Muscle layer of colon (tissue), 2 donors: ENCODE results near the gene CXCL10.
"Not testable (repeated sequence)": the region's sequence is repeated elsewhere in the genome, so short reads cannot be mapped to it uniquely, and the experiment has no call there.

Source experiments
- H3K27ac ChIP-seq: one replicate; pipeline ENCODE4 v1.7.0; 2013; ENCODE audit warnings: low read depth, mild to moderate bottlenecking, low read length, moderate library complexity
- H3K27me3 ChIP-seq, 2 donors: one replicate each; pipeline ENCODE4 v1.7.0; 2013; ENCODE audit warnings: low read length in 2 of 2, mild to moderate bottlenecking in 2 of 2; ENCODE audit not compliant: insufficient read depth in 2 of 2, control insufficient read depth in 1 of 2
- H3K36me3 ChIP-seq: one replicate; pipeline ENCODE4 v1.7.0; 2013; ENCODE audit warnings: mild to moderate bottlenecking, low read length; ENCODE audit not compliant: insufficient read depth
- H3K4me1 ChIP-seq: one replicate; pipeline ENCODE4 v1.7.0; 2013; ENCODE audit warnings: mild to moderate bottlenecking, low read length; ENCODE audit not compliant: insufficient read depth
- H3K4me3 ChIP-seq, 2 donors: one replicate each; pipeline ENCODE4 v1.7.0; 2013; ENCODE audit warnings: low read length in 2 of 2, low read depth in 1 of 2, mild to moderate bottlenecking in 1 of 2, moderate library complexity in 1 of 2
- H3K9ac ChIP-seq: one replicate; pipeline ENCODE4 v1.7.0; 2013; ENCODE audit warnings: low read length
- H3K9me3 ChIP-seq: one replicate; pipeline ENCODE4 v1.7.0; 2013; ENCODE audit warnings: mild to moderate bottlenecking, low read length
- donor health status: abdominal sarcoma.
- donor health status: Adenocarcinoma of cecum.

The CXCL10 gene

DNA sequence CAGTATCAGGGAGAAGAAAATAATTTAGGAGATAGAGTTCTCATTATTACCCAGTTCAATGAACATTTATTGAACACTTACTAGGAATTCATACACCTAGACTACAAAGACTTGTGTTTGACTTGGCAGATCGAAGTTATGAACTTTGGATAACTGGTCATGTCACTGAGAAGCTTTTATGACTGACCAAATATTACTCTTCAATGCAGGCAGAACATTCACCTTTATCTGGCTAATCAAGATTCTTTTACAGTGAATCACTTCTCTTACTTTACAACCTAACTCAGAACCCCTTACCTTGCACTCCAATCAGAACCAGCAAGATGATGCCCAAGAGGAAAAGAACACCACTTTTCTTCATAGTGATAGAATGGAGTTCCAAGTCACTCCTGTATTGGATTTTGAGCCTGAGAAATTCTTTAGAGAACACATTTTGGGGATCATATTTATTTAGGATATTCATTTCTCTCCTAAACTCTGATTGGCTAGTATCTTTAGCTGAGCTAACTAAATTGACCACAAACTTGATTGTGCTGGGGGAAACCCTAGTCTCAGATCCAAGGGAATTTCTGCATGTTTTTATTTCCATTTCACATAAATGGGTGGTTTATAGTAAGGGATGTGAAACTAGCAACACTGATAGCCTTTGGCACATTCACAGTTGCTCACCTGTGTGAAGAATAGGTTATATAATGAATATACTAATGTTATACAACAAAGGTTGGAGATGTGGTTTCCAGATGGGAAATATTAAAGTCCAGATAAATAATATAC lies 16.0 kb downstream of the CXCL10 start, which contains the start of gene CXCL9:
CXCL9 (minus strand) TSS at position 421 of the 774 bp plus-strand sequence; CDS start at position 361, 60 bp downstream.
- no peaks in the 10 kb centered on the region for H3K27me3 ChIP-seq
- H3K4me1 ChIP-seq: peaks cover 4% of the 10 kb centered on the region
- no peak within 1 kb of the TSS for H3K27ac ChIP-seq
- no peak within 1 kb of the TSS for H3K9ac ChIP-seq
- H3K4me3 ChIP-seq: no peak within 1 kb of the TSS
- no peaks in the 10 kb centered on the region for H3K9me3 ChIP-seq
- H3K36me3 ChIP-seq: no peaks in the 10 kb centered on the region

DNA sequence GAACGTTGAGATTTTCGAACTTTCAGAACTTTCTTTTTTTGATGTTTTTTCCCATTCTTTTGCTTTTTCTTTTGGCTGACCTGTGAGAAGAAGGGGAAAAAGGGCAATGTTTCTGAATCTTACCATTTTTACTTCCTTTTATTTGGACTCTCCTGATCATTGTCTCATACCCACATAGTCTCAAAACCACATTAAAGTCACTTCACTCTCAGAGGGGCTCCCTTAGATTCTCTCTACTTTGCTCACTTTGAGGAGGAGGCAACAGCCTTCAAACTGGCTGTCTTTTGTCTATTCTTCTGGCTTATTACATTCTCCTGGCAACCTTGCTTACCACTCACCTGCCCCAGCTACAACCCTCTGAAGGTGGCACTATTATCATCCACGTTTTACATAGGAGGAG lies 19.7 kb downstream of the CXCL10 start:
- no peak overlapping the region for H3K27ac ChIP-seq
- no peaks in the 10 kb centered on the region for H3K9me3 ChIP-seq
- H3K4me1 ChIP-seq: no peaks in the 10 kb centered on the region
- H3K27me3 ChIP-seq: no peaks in the 10 kb centered on the region
- H3K9ac ChIP-seq: no peak overlapping the region
- no peaks in the 10 kb centered on the region for H3K36me3 ChIP-seq
- no peak overlapping the region for H3K4me3 ChIP-seq

- H3K36me3 ChIP-seq: no peaks in the 10 kb centered on the region
- H3K4me3 ChIP-seq: no peak overlapping the region
- H3K27me3 ChIP-seq: no peaks in the 10 kb centered on the region
- no peak overlapping the region for H3K27ac ChIP-seq
- H3K9me3 ChIP-seq: no peaks in the 10 kb centered on the region
- no peak overlapping the region for H3K9ac ChIP-seq
- H3K4me1 ChIP-seq: no peaks in the 10 kb centered on the region
Measured at GRCh38 chr4:76003035-76003434, 20.3 kb downstream of the CXCL10 start.

DNA sequence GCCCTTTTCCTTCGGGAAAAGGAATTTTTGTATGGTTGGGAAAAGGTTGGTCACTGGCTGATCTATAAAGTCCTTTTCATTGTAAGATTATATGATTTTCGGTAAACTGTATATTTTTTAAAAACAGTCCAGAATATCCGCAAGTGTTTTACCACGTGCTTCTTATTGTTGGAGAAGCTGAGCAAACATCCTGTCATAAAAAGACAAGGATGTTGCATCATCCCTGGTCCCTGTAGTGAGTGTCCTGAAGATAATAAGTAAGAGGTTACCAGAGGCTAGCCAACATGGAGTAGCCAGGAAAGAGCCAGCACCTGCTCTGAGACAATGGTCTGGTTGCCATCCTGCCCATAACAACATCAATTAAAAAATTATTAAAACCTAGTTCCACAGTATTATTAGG lies 21.1 kb downstream of the CXCL10 start:
- no peaks in the 10 kb centered on the region for H3K36me3 ChIP-seq
- H3K27me3 ChIP-seq: no peaks in the 10 kb centered on the region
- H3K9me3 ChIP-seq: no peaks in the 10 kb centered on the region
- H3K9ac ChIP-seq: no peak overlapping the region
- no peak overlapping the region for H3K4me3 ChIP-seq
- no peaks in the 10 kb centered on the region for H3K4me1 ChIP-seq
- no peak overlapping the region for H3K27ac ChIP-seq

GRCh38 chr4:76001700-76002099 lies 21.6 kb downstream of the CXCL10 start:
- Histone ChIP-seq H3K27ac (no peak overlapping the region), H3K4me1 (no peaks in the 10 kb centered on the region), H3K4me3 (no peak overlapping the region), H3K9me3 (no peaks in the 10 kb centered on the region), H3K36me3 (no peaks in the 10 kb centered on the region), H3K27me3 (no peaks in the 10 kb centered on the region), H3K9ac (no peak overlapping the region)

DNA sequence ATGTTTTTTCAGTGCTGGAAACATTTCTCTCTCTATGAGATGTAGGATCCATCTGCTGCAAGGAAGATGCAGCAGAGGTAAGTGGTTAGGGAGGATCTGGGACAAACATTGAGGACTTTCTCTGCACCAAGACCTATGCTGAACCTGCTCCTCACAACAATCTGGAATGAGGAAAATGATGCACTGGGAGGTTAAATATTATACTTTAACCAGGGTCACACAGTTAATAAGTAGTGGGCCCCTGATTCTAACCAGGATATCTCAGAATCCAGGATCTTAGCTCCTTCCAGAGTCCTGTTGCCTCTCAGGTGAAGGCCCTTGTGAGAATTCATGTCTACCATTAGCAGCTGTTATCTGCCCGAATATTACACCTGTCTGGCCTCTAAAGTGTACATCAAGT lies 23.0 kb downstream of the CXCL10 start:
- Histone ChIP-seq H3K4me1 (no peaks in the 10 kb centered on the region), H3K27ac (no peak overlapping the region), H3K9ac (no peak overlapping the region), H3K27me3 (no peaks in the 10 kb centered on the region), H3K9me3 (no peaks in the 10 kb centered on the region), H3K4me3 (no peak overlapping the region), H3K36me3 (no peaks in the 10 kb centered on the region)

DNA sequence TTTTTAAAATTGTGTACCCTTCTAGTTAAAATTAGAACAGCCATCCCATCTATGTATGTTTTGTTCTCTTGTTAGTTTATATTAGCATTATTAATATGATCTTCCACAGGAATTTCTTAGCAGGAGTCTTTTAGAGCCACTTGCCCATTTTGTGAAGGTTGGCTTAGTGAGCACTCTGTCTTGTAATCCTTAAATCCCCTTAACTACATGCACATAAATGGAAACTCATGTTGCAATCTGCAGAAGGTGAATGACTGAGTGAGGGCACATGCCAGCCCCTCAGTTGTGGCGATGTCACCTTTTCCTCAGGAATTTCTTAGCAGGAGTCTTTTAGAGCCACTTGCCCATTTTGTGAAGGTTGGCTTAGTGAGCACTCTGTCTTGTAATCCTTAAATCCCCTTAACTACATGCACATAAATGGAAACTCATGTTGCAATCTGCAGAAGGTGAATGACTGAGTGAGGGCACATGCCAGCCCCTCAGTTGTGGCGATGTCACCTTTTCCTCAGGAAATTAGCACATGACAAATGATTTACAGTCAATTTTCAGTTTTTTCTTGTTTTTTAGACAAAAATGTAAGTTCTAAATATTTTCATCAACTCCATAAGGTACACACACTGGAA lies 24.7 kb downstream of the CXCL10 start:
- H3K9ac ChIP-seq, H3K4me1 ChIP-seq, H3K27ac ChIP-seq, H3K4me3 ChIP-seq, H3K27me3 ChIP-seq, H3K36me3 ChIP-seq, H3K9me3 ChIP-seq: not testable (repeated sequence)

GRCh38 chr4:75997946-75998345 lies 25.4 kb downstream of the CXCL10 start:
- H3K9ac ChIP-seq: no peak overlapping the region
- H3K4me1 ChIP-seq: no peaks in the 10 kb centered on the region

DNA sequence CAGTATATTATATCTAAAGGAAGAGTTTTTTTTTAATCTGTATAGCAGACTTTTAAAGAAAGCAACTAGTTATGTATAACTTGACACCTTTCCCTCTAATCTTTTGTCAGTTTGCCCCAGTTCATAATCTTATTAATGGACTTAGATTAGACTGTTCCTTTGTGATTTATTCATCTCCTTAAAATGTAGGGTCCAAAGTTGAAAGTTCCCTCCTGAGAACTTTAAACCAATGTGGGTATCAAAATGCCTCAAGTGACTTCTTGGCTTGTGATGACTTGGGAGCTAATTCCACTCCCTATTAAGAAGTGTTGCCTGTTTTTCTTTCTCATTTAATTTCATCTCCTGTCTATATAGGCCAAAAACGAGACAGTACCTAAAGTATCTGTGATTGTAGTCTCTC lies 26.2 kb downstream of the CXCL10 start:
- Histone ChIP-seq H3K4me1 (no peaks in the 10 kb centered on the region), H3K27me3 (no peaks in the 10 kb centered on the region), H3K9me3 (no peaks in the 10 kb centered on the region), H3K27ac (no peak overlapping the region), H3K9ac (no peak overlapping the region), H3K36me3 (no peaks in the 10 kb centered on the region), H3K4me3 (no peak overlapping the region)

More at GRCh38 chr4:75997946-75998345, 25.4 kb downstream of the CXCL10 start:
- no peak overlapping the region for H3K27ac ChIP-seq
- no peak overlapping the region for H3K4me3 ChIP-seq
- H3K9me3 ChIP-seq: no peaks in the 10 kb centered on the region
- no peaks in the 10 kb centered on the region for H3K36me3 ChIP-seq
- H3K27me3 ChIP-seq: no peaks in the 10 kb centered on the region

- Histone ChIP-seq H3K9ac (no peak overlapping the region), H3K4me3 (no peak overlapping the region), H3K27ac (no peak overlapping the region), H3K36me3 (no peaks in the 10 kb centered on the region), H3K9me3 (no peaks in the 10 kb centered on the region), H3K4me1 (no peaks in the 10 kb centered on the region), H3K27me3 (no peaks in the 10 kb centered on the region)
Measured at GRCh38 chr4:75995727-75996126, 27.6 kb downstream of the CXCL10 start.

- no peak overlapping the region for H3K27ac ChIP-seq
- H3K9me3 ChIP-seq: no peaks in the 10 kb centered on the region
- H3K9ac ChIP-seq: no peak overlapping the region
- H3K4me1 ChIP-seq: peaks cover 19% of the 10 kb centered on the region
- H3K4me3 ChIP-seq: no peak overlapping the region
- H3K27me3 ChIP-seq: no peaks in the 10 kb centered on the region
- no peaks in the 10 kb centered on the region for H3K36me3 ChIP-seq
Measured at GRCh38 chr4:75992462-75992861, 30.8 kb downstream of the CXCL10 start.
